Fibroblast of lung (primary cell): ENCODE data around the gene CRIP1.

ENCODE experiments used
- EZH2 ChIP-seq: IDR thresholded peaks from 2 replicates; pipeline ENCODE4 v1.5.1; 2012; ENCODE audit warnings: low read length, control low read depth, mild to moderate bottlenecking; ENCODE audit errors: missing control alignments
- TF ChIP-seq, protein P1 (sequence below), 2 donors: IDR thresholded peaks in 1 of 2; conservative IDR thresholded peaks in 1 of 2; 1 replicate in 1 of 2; 2 replicates in 1 of 2; pipeline ENCODE4 v1.5.1; 2011 to 2012; ENCODE audit warnings: low read length in 2 of 2, control low read depth in 1 of 2, inconsistent platforms in 1 of 2, low read depth in 1 of 2, mild to moderate bottlenecking in 1 of 2

GRCh38 chr14:105487986-105488777 is 1.5 kb downstream of the CRIP1 start:
- TF ChIP-seq, protein P1, sequence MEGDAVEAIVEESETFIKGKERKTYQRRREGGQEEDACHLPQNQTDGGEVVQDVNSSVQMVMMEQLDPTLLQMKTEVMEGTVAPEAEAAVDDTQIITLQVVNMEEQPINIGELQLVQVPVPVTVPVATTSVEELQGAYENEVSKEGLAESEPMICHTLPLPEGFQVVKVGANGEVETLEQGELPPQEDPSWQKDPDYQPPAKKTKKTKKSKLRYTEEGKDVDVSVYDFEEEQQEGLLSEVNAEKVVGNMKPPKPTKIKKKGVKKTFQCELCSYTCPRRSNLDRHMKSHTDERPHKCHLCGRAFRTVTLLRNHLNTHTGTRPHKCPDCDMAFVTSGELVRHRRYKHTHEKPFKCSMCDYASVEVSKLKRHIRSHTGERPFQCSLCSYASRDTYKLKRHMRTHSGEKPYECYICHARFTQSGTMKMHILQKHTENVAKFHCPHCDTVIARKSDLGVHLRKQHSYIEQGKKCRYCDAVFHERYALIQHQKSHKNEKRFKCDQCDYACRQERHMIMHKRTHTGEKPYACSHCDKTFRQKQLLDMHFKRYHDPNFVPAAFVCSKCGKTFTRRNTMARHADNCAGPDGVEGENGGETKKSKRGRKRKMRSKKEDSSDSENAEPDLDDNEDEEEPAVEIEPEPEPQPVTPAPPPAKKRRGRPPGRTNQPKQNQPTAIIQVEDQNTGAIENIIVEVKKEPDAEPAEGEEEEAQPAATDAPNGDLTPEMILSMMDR (conservative IDR thresholded peaks at IDR 0.05 in 1 of 2, IDR thresholded peaks at IDR 0.05 in 1 of 2; ENCODE audit: low read depth in 1 of 2, low read length in 2 of 2): no peak
- no peak for TF ChIP-seq EZH2
